ENCODE data around the gene PFKFB3.

GRCh38 chr10:6198171-6198570, 4.6 kb upstream of the PFKFB3 start:
- TF ChIP-seq CTCF (IDR thresholded peaks at IDR 0.05) (no peak), POLR2A (IDR thresholded peaks at IDR 0.05) (no peak)

Data from gastroesophageal sphincter (tissue), 3 donors.